Occipital lobe (tissue), 2 donors: ENCODE measurements around the gene EXOC4. TPM values are rescaled to one million over a fixed set of nuclear protein-coding genes. Genes with fewer than 3 reads are reported as not detected.

Experiments used
- DNase-seq: peaks from one replicate; lab custom pipeline; 2025; lab: John Stamatoyannopoulos, UW
- total RNA-seq: library from RNA; depleted of rRNA; stranded (reverse); fragments of >200 nt; gene quantifications from one replicate; pipeline ENCODE4 v1.2.3, GENCODE V29; 2014

Gene EXOC4
- total RNA-seq, 1 donor from 2014 or later = 341 TPM

GRCh38 chr7:133670250-133670649 is 417.4 kb downstream of the EXOC4 start:
- DNase-seq = no peak

- no peak for DNase-seq
Measured at GRCh38 chr7:133672866-133673265, 420.0 kb downstream of the EXOC4 start.

GRCh38 chr7:133674079-133674763 is 421.3 kb downstream of the EXOC4 start:
- DNase-seq = no peak

- DNase-seq = no peak
Measured at GRCh38 chr7:133675510-133676218, 422.8 kb downstream of the EXOC4 start.

GRCh38 chr7:133676805-133677370 is 424.0 kb downstream of the EXOC4 start:
- DNase-seq = no peak

- no peak for DNase-seq
Measured at GRCh38 chr7:133678137-133678814, 425.4 kb downstream of the EXOC4 start.

- no peak for DNase-seq
Measured at GRCh38 chr7:133679977-133680376, 427.1 kb downstream of the EXOC4 start.

GRCh38 chr7:133681529-133681928 is 428.7 kb downstream of the EXOC4 start:
- no peak for DNase-seq

GRCh38 chr7:133682364-133683181 is 429.7 kb downstream of the EXOC4 start:
- no peak for DNase-seq

GRCh38 chr7:133683182-133683454 is 430.2 kb downstream of the EXOC4 start:
- no peak for DNase-seq

- no peak for DNase-seq
Measured at GRCh38 chr7:133688483-133689239, 435.8 kb downstream of the EXOC4 start.

- no peak for DNase-seq
Measured at GRCh38 chr7:133690740-133691139, 437.9 kb downstream of the EXOC4 start.

- DNase-seq = no peak
Measured at GRCh38 chr7:133691727-133692610, 439.1 kb downstream of the EXOC4 start.

- no peak for DNase-seq
Measured at GRCh38 chr7:133693281-133693680, 440.4 kb downstream of the EXOC4 start.

- no peak for DNase-seq
Measured at GRCh38 chr7:133696056-133696455, 443.2 kb downstream of the EXOC4 start.

- DNase-seq = no peak
Measured at GRCh38 chr7:133697585-133697984, 444.7 kb downstream of the EXOC4 start.

- DNase-seq = no peak
Measured at GRCh38 chr7:133698127-133698526, 445.2 kb downstream of the EXOC4 start.

- DNase-seq = no peak
Measured at GRCh38 chr7:133699386-133699785, 446.5 kb downstream of the EXOC4 start.

- no peak for DNase-seq
Measured at GRCh38 chr7:133702078-133702477, 449.2 kb downstream of the EXOC4 start.

GRCh38 chr7:133702960-133703359 is 450.1 kb downstream of the EXOC4 start:
- DNase-seq = no peak
